ENCODE data around the gene FGA. TPM values are rescaled to one million over a fixed set of nuclear protein-coding genes. Genes with fewer than 3 reads are reported as not detected.
A peak's percentile ranks its signal among the peaks of the same experiment; 100 is the strongest.

FGA gene
- total and polyA plus RNA-seq, 12 donors: 0.01 to 0.37 TPM; not detected in 10

DNA sequence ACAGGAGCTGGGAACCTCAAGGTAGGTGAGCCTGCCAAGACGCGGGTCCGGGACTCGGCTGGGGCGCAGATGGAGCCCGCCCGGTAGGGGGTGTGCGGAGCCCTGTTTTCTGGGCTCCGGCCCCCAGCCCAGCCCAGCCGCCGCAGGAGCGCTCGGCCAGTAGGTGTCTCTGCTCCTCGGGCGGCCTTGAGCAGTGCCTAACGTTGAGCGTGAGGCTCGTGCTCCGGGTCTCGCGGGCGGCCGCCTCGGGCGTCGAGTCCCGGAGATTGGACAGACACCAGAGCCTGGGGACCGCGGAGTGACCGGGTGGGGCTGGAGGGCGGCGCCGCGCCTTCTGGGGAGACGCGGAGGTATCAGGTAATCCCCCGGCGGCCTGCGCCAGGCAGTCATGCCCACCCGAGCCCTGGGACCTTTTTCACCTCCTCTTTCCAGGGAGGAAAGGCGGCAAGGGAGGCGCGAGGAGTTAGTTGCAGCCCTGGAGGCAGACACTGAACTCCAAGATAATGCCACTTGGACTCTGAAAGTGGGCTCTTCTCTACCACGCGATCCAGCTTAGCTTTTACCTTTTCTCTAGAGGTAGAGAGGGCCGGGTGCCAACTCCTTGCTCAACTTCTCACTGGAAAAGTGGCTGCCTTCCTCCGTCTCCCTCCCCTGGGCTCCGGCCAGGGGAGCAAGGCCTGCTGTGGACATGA, 36.4 kb upstream of the FGA start:
- peak; percentile 52 to 84 (median 68) for ATAC-seq
- intact Hi-C loops (cut with DNase I): no loop called here
- Histone ChIP-seq H3K27ac (no peak overlapping the region), H3K4me3 (peak overlapping the region in 8 of 10 donors; percentile 3 to 34 (median 22)), H3K27me3 (peaks cover 0 to 57% (median 44%) of the 10 kb centered on the region in 7 donors), H3K4me1 (peaks cover 0 to 9% (median 7%) of the 10 kb centered on the region in 9 donors), H3K9me3 (no peaks in the 10 kb centered on the region), H3K36me3 (no peaks in the 10 kb centered on the region)
- DNase-seq: peak in 1 of 2 donors; percentile 33
- WGBS, 2 donors: 3 to 4% methylated on average over 48 of the region's 48 CpGs
- TF ChIP-seq, protein P1, sequence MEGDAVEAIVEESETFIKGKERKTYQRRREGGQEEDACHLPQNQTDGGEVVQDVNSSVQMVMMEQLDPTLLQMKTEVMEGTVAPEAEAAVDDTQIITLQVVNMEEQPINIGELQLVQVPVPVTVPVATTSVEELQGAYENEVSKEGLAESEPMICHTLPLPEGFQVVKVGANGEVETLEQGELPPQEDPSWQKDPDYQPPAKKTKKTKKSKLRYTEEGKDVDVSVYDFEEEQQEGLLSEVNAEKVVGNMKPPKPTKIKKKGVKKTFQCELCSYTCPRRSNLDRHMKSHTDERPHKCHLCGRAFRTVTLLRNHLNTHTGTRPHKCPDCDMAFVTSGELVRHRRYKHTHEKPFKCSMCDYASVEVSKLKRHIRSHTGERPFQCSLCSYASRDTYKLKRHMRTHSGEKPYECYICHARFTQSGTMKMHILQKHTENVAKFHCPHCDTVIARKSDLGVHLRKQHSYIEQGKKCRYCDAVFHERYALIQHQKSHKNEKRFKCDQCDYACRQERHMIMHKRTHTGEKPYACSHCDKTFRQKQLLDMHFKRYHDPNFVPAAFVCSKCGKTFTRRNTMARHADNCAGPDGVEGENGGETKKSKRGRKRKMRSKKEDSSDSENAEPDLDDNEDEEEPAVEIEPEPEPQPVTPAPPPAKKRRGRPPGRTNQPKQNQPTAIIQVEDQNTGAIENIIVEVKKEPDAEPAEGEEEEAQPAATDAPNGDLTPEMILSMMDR (IDR thresholded peaks at IDR 0.05): peak in 8 of 9 donors; percentile 6 to 52 (median 38)

DNA sequence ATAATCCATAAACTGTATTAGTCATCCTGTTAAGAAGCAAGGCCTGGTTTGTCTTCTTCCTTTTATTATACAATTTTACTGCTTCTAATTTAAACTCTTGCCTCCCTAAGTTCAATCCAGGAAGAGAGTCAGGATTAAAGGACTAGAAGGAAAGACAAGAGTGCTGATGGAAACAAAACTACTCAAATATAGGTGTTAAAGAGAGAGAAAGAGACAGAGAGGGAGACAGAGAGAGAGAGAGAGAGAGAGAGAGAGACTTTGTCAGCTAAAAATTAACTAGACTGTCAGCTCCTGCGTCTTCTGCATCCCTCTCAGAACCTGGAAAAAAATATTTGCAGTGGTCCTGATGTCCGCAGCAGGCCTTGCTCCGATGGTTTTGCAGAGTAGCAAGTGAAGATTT, 35.4 kb upstream of the FGA start:
- Histone ChIP-seq H3K27ac (no peak overlapping the region), H3K4me1 (peaks cover 0 to 9% (median 7%) of the 10 kb centered on the region in 9 donors), H3K27me3 (peaks cover 0 to 47% (median 39%) of the 10 kb centered on the region in 7 donors), H3K9me3 (no peaks in the 10 kb centered on the region), H3K36me3 (no peaks in the 10 kb centered on the region), H3K4me3 (no peak overlapping the region)
- DNase-seq: no peak
- whole genome bisulfite sequencing, 2 donors: 67 to 86% methylated on average over 3 of the region's 3 CpGs
- ATAC-seq: no peak
- TF ChIP-seq, protein P1 (IDR thresholded peaks at IDR 0.05): no peak
- intact Hi-C loops (cut with DNase I): no loop called here

DNA sequence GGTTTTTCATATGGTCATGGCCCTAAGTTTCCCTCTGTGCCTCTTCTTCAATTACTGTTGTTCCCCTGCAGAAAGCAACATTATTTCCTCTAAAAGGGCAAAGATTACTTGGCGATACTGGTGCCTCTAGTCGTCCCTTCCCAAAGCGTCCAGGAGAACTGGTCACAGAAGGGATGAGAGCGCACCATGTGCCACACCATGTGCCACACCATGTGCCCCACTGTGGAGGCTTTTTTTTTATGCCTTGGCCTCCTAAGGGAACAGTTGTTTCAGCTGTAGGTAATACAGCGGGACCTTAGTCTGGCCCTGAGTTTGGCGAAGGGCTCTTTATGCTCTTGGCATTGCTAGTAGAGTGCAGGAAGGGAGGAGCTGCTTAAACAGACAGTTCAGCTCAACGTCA, 33.5 kb upstream of the FGA start:
- H3K4me3 ChIP-seq: no peak overlapping the region
- H3K36me3 ChIP-seq: no peaks in the 10 kb centered on the region
- ATAC-seq (no peak), DNase-seq (no peak)
- H3K4me1 ChIP-seq: peaks cover 0 to 9% (median 7%) of the 10 kb centered on the region in 9 donors
- 82 to 83% methylated on average over 7 of the region's 7 CpGs for WGBS, 2 donors
- intact Hi-C loops (cut with DNase I): loop anchor here in 4 of 10 donors (5.0 kb wide), 2 partner anchors 67 to 72 kb away; partner anchors contain the start of gene PLRG1 (in 3 of the 4)
- TF ChIP-seq, protein P1 (IDR thresholded peaks at IDR 0.05): no peak
- H3K27me3 ChIP-seq: peaks cover 0 to 33% (median 26%) of the 10 kb centered on the region in 7 donors
- no peak overlapping the region for H3K27ac ChIP-seq
- no peaks in the 10 kb centered on the region for H3K9me3 ChIP-seq

DNA sequence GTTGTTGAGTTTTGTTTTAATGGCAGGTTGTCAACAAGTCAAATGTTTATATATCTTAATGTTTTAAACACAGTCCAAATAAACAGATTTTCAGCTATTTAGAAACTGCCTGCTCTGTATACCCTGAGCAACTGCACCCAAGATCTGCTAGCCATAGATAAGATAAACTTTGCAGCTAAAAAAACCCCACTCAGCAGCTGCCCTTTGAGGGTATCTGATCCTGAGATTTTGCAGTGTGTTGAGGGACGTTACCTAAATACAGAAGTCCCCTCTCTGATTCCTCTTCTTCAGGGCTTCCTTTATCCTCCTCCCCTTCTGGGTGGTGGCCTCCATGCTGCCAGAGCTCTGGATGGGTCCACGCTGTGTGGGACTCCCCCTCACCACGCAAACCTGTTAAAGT, 32.9 kb upstream of the FGA start:
- H3K27ac ChIP-seq: no peak overlapping the region
- H3K4me3 ChIP-seq: no peak overlapping the region
- 58 to 59% methylated on average over 3 of the region's 3 CpGs for WGBS, 2 donors
- H3K9me3 ChIP-seq: no peaks in the 10 kb centered on the region
- H3K4me1 ChIP-seq: peaks cover 0 to 9% (median 7%) of the 10 kb centered on the region in 9 donors
- no peak for DNase-seq
- no peaks in the 10 kb centered on the region for H3K36me3 ChIP-seq
- peaks cover 0 to 27% (median 22%) of the 10 kb centered on the region in 7 donors for H3K27me3 ChIP-seq
- TF ChIP-seq, protein P1 (IDR thresholded peaks at IDR 0.05): no peak
- no peak for ATAC-seq
- intact Hi-C loops (cut with DNase I): loop anchor here in 4 of 10 donors (5.0 kb wide), 2 partner anchors 66 to 71 kb away; partner anchors contain the start of gene PLRG1 (in 3 of the 4)

All from heart right ventricle (tissue), 16 donors.